Endothelial cell of umbilical vein (primary cell): ENCODE results near the gene LTK. TPM values are rescaled to one million over a fixed set of nuclear protein-coding genes. Genes with fewer than 3 reads are reported as not detected.

Experiments
- BruUV-seq: library from RNA; stranded (reverse); fragments of 400-500 nt; replicated peaks from 2 replicates; lab custom pipeline; 2021; lab: Mats Ljungman, UMichigan
- CTCF ChIA-PET: fragments of 300-600, 350-600 bp; sonication (Branson Sonifier 250); formaldehyde crosslinking; loops from one replicate; lab custom pipeline; 2021; ENCODE audit warnings: antibody characterized with exemption, inconsistent platforms; lab: Charles Lee
- POLR2A ChIA-PET: fragments of 300-600, 350-600 bp; sonication (Branson Sonifier 250); formaldehyde crosslinking; loops from one replicate; lab custom pipeline; 2021; ENCODE audit warnings: antibody characterized with exemption, inconsistent platforms; lab: Charles Lee
- DNase-seq: peaks from one replicate; pipeline ENCODE4 v3.0.0-alpha.2; 2011; ENCODE audit warnings: low read depth, low spot score
- FAIRE-seq: peaks from 2 replicates; lab custom pipeline; 2011; peaks lifted over from hg19 to GRCh38; lab: Jason Lieb, UNC
- H2AFZ ChIP-seq: 2 replicates; pipeline ENCODE4 v1.6.0; 2012; ENCODE audit warnings: low read depth, low read length, control low read depth, inconsistent platforms
- H3K27ac ChIP-seq: 2 replicates; pipeline ENCODE4 v1.5.1; 2011; ENCODE audit warnings: low read depth, mild to moderate bottlenecking, control low read depth, low read length, moderate library complexity; ENCODE audit not compliant: insufficient read depth
- H3K27me3 ChIP-seq, 2 experiments: 2 replicates each; pipeline versions ENCODE4 v1.6.0 to v1.6.1; 2011; ENCODE audit warnings: low read length in 2 of 2, mixed read lengths in 1 of 2; ENCODE audit not compliant: control insufficient read depth in 2 of 2, insufficient read depth in 2 of 2
- H3K36me3 ChIP-seq, 2 experiments: 2 replicates in 1 of 2; 3 replicates in 1 of 2; pipeline ENCODE4 v1.5.1; 2011; ENCODE audit warnings: low read length in 2 of 2, mild to moderate bottlenecking in 1 of 2, moderate library complexity in 1 of 2; ENCODE audit not compliant: control insufficient read depth in 2 of 2, insufficient read depth in 2 of 2; ENCODE audit errors: extremely low read depth in 1 of 2
- H3K4me1 ChIP-seq: 3 replicates; pipeline ENCODE4 v1.5.1; 2011; ENCODE audit warnings: mild to moderate bottlenecking, low read length; ENCODE audit not compliant: control insufficient read depth, insufficient read depth; ENCODE audit errors: extremely low read depth
- H3K4me2 ChIP-seq: 2 replicates; pipeline ENCODE4 v1.6.1; 2011; ENCODE audit warnings: low read length, control low read depth, mixed read lengths; ENCODE audit not compliant: insufficient read depth
- H3K4me3 ChIP-seq, 3 experiments: fragments of 200-600 bp in 1 of 3; sonication (generic), shearing (Covaris generic) in 1 of 3; replicated peaks in 1 of 3; 2 replicates each; pipeline ENCODE4 v1.5.1; 2011 to 2016; ENCODE audit warnings: control low read depth in 3 of 3, low read length in 3 of 3, mild to moderate bottlenecking in 2 of 3, inconsistent platforms in 1 of 3, low read depth in 1 of 3, moderate library complexity in 1 of 3; ENCODE audit not compliant: insufficient read depth in 1 of 3
- H3K79me2 ChIP-seq: 2 replicates; pipeline ENCODE4 v1.6.0; 2012; ENCODE audit warnings: low read length, inconsistent platforms; ENCODE audit not compliant: control insufficient read depth, insufficient read depth
- H3K9ac ChIP-seq: replicated peaks from 2 replicates; pipeline ENCODE3; 2011; ENCODE audit warnings: low read length, control low read depth; ENCODE audit not compliant: insufficient read depth; ENCODE audit errors: extremely low read depth
- H3K9me1 ChIP-seq: replicated peaks from 3 replicates; pipeline ENCODE4 v1.6.0; 2011; ENCODE audit warnings: mild to moderate bottlenecking, low read length; ENCODE audit not compliant: control insufficient read depth, insufficient read depth; ENCODE audit errors: extremely low read depth
- H3K9me3 ChIP-seq: replicated peaks from 2 replicates; pipeline ENCODE4 v1.5.1; 2012; ENCODE audit warnings: low read length, inconsistent platforms; ENCODE audit not compliant: control insufficient read depth, insufficient read depth
- H4K20me1 ChIP-seq: replicated peaks from 2 replicates; pipeline ENCODE3; 2011; ENCODE audit warnings: mild to moderate bottlenecking, low read length; ENCODE audit not compliant: control insufficient read depth, insufficient read depth; ENCODE audit errors: extremely low read depth
- EZH2 ChIP-seq: IDR thresholded peaks from 2 replicates; pipeline ENCODE4 v1.6.1; 2012; ENCODE audit warnings: borderline replicate concordance, low read depth, mild to moderate bottlenecking, moderate library complexity, low read length, inconsistent platforms; ENCODE audit not compliant: severe bottlenecking
- FOS ChIP-seq: IDR thresholded peaks from 2 replicates; pipeline ENCODE4 v1.6.1; 2011; ENCODE audit warnings: mild to moderate bottlenecking, low read length, moderate library complexity, borderline replicate concordance; ENCODE audit not compliant: insufficient read depth
- GATA2 ChIP-seq: IDR thresholded peaks from 2 replicates; pipeline ENCODE4 v1.7.0; 2011; ENCODE audit warnings: low read depth, mild to moderate bottlenecking, moderate library complexity, mixed read lengths, low read length; ENCODE audit not compliant: insufficient read length, insufficient read depth
- JUN ChIP-seq: IDR thresholded peaks from 2 replicates; pipeline ENCODE4 v1.6.1; 2011; ENCODE audit warnings: borderline replicate concordance, low read depth; ENCODE audit not compliant: insufficient read length, insufficient read depth
- MYC ChIP-seq: IDR thresholded peaks from one replicate; pipeline ENCODE4 v1.6.1; 2011; ENCODE audit warnings: mild to moderate bottlenecking, low read depth, low read length
- POLR2A ChIP-seq: IDR thresholded peaks from 2 replicates; pipeline ENCODE4 v1.6.1; 2012; ENCODE audit warnings: low read depth, mild to moderate bottlenecking, control low read depth, low read length
- POLR2AphosphoS5 ChIP-seq: IDR thresholded peaks from 2 replicates; pipeline ENCODE4 v1.6.1; 2012; ENCODE audit warnings: low read depth, mild to moderate bottlenecking, control low read depth, low read length, moderate library complexity; ENCODE audit not compliant: insufficient read depth
- dilution Hi-C: fragments of 300-500 bp; cut with MboI; formaldehyde crosslinking; loops from one replicate; pipeline ENCODE4 v1.15.0; 2019; ENCODE audit warnings: low sequenced_read_pairs; ENCODE audit not compliant: extremely low pct_ligation_motif_present
- intact Hi-C: fragments of 100-400 bp; cut with micrococcal nuclease; formaldehyde crosslinking; loops from one replicate; pipeline ENCODE4 v1.10.0; 2022
- polyA plus RNA-seq, 4 experiments: library from polyadenylated mRNA; depleted of rRNA in 3 of 4; stranded (reverse) in 3 of 4; unstranded in 1 of 4; fragments of >200 nt; gene quantifications; 2 replicates each; pipeline versions ENCODE4 v1.2.1 to v1.2.3, GENCODE V29; 2011 to 2012; ENCODE audit warnings: missing spikeins in 1 of 4
- total RNA-seq: library from RNA; stranded (reverse); gene quantifications from 2 replicates; pipeline ENCODE4 v1.2.3, GENCODE V29; 2021
- TF ChIP-seq, protein P1 (sequence below): IDR thresholded peaks from 2 replicates; pipeline ENCODE4 v1.6.1; 2011; ENCODE audit not compliant: insufficient read depth, insufficient read length
- TF ChIP-seq, protein P2 (sequence below), 2 donors: IDR thresholded peaks; 1 replicate in 1 of 2; 2 replicates in 1 of 2; pipeline ENCODE4 v1.5.1; 2011; ENCODE audit warnings: low read length in 2 of 2, mild to moderate bottlenecking in 2 of 2, moderate library complexity in 2 of 2, control low read depth in 1 of 2, inconsistent platforms in 1 of 2, low read depth in 1 of 2; ENCODE audit not compliant: insufficient read depth in 1 of 2; ENCODE audit errors: extremely low read depth in 1 of 2

The LTK gene
- total and polyA plus RNA-seq, 2 donors (not counting 3 experiments of a cell fraction or from before 2014, with no cell fraction given): 0.15 to 0.17 TPM

- Histone ChIP-seq H2AFZ (no peak overlapping the region), H3K4me2 (no peak overlapping the region), H3K4me3 (no peak overlapping the region), H3K9me1 (no peaks in the 10 kb centered on the region), H3K9ac (no peak overlapping the region), H3K27ac (no peak overlapping the region), H4K20me1 (no peaks in the 10 kb centered on the region), H3K9me3 (no peaks in the 10 kb centered on the region), H3K36me3 (peaks cover 18 to 40% of the 10 kb centered on the region in 2 experiments), H3K4me1 (no peaks in the 10 kb centered on the region), H3K79me2 (no peaks in the 10 kb centered on the region), H3K27me3 (no peaks in the 10 kb centered on the region)
- ChIA-PET POLR2A (no interaction called here), CTCF (interaction anchor here (5.3 kb wide), 1 partner anchor 15 kb away, joined by 37 read pairs; no protein-coding TSS in a partner anchor)
- no TSS peak for BruUV-seq
- DNase-seq: no peak
- intact Hi-C loops (no loop called here), dilution Hi-C loops (no loop called here)
- no peak for TF ChIP-seq GATA2
- FAIRE-seq: no peak
Measured at GRCh38 chr15:41480396-41481140, 33.1 kb downstream of the LTK start.

DNA sequence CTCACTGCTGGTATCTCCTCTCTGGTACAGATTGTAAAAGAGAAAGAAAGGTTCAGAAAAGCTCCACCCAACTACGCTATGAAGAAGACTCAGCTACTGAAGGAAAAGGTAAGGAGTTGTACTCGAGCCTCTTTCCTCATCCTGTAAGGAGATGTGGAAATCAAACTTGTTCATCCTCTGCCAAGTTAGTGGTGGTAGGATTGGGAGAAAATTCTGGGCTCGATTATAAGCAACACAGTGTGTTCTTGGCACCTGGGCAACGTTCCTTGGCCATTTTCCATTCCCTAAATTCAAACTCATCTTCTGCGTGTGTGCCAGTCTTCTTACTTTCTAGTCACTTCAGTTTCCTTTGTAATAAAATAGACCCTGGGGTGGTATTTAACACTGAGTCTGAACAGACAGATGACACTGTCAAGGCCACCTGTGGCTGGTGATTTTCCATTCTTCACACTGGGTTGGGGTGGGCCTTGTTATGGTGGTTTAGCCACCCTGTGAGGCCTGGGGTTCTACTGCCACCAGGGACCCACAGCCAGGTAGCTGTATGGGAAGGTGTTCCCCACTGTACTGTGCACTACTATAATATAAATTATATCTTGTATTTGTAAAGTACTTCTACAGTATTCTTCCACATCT lies 37.1 kb downstream of the LTK start:
- no peaks in the 10 kb centered on the region for H4K20me1 ChIP-seq
- DNase-seq (no peak), FAIRE-seq (no peak)
- no peak overlapping the region for H3K27ac ChIP-seq
- no peaks in the 10 kb centered on the region for H3K9me3 ChIP-seq
- H3K4me2 ChIP-seq: no peak overlapping the region
- peaks cover 30 to 52% of the 10 kb centered on the region in 2 experiments for H3K36me3 ChIP-seq
- dilution Hi-C loops: no loop called here
- H3K9ac ChIP-seq: no peak overlapping the region
- no peak overlapping the region for H3K4me3 ChIP-seq
- H3K9me1 ChIP-seq: no peaks in the 10 kb centered on the region
- intact Hi-C loops: no loop called here
- no TSS peak for BruUV-seq
- POLR2A ChIA-PET: no interaction called here
- CTCF ChIA-PET: interaction anchor here (2.1 kb wide), 1 partner anchor 11 kb away, joined by 14 read pairs; no protein-coding TSS in a partner anchor
- no peaks in the 10 kb centered on the region for H3K27me3 ChIP-seq
- no peaks in the 10 kb centered on the region for H3K79me2 ChIP-seq
- no peak overlapping the region for H2AFZ ChIP-seq
- H3K4me1 ChIP-seq: no peaks in the 10 kb centered on the region
- TF ChIP-seq, protein P1, sequence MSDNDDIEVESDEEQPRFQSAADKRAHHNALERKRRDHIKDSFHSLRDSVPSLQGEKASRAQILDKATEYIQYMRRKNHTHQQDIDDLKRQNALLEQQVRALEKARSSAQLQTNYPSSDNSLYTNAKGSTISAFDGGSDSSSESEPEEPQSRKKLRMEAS: no peak
- no peak for TF ChIP-seq POLR2A
- TF ChIP-seq FOS: no peak
- no peak for TF ChIP-seq MYC
- no peak for TF ChIP-seq POLR2AphosphoS5
- no peak for TF ChIP-seq JUN
- TF ChIP-seq, protein P2, sequence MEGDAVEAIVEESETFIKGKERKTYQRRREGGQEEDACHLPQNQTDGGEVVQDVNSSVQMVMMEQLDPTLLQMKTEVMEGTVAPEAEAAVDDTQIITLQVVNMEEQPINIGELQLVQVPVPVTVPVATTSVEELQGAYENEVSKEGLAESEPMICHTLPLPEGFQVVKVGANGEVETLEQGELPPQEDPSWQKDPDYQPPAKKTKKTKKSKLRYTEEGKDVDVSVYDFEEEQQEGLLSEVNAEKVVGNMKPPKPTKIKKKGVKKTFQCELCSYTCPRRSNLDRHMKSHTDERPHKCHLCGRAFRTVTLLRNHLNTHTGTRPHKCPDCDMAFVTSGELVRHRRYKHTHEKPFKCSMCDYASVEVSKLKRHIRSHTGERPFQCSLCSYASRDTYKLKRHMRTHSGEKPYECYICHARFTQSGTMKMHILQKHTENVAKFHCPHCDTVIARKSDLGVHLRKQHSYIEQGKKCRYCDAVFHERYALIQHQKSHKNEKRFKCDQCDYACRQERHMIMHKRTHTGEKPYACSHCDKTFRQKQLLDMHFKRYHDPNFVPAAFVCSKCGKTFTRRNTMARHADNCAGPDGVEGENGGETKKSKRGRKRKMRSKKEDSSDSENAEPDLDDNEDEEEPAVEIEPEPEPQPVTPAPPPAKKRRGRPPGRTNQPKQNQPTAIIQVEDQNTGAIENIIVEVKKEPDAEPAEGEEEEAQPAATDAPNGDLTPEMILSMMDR (IDR thresholded peaks at IDR 0.05; ENCODE audit: extremely low read depth in 1 of 2, insufficient read depth in 1 of 2, low read depth in 1 of 2, low read length in 2 of 2): no peak
- TF ChIP-seq GATA2: no peak
- no peak for TF ChIP-seq EZH2
